Body of pancreas (tissue), 4 donors: ENCODE results near the gene FGF3.

Experiments used
- POLR2A ChIP-seq, 3 donors: fragments of 450-650 bp; IDR thresholded peaks; one replicate each; pipeline ENCODE4 v1.6.1; 2016; ENCODE audit warnings: antibody characterized with exemption in 3 of 3, mild to moderate bottlenecking in 2 of 3
- TF ChIP-seq, protein P1 (sequence below), 7 experiments: fragments of 450-650 bp in 4 of 7; fragments of 200-600 bp in 3 of 7; sonication (generic) in 3 of 7; IDR thresholded peaks; one replicate each; pipeline ENCODE4 v1.5.1; 2016 to 2019; ENCODE audit warnings: antibody characterized with exemption in 7 of 7

DNA sequence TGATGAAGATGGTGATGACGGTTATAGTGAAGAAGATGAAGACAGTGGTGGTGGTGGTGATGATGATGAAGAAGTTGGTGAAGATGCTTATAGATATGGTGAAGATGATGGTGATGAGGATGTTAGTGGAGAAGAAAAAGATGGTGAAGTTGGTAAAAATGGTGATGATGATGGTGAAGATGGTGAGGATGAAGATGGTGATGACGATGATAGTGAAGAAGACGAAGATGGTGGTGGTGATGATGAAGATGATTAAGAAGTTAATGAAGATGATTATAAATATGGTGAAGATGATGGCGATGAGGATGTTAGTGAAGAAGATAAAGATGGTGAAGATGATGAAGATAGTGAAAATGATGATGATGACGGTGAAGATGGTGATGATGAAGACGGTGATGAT, 25.2 kb upstream of the FGF3 start:
- TF ChIP-seq, protein P1, sequence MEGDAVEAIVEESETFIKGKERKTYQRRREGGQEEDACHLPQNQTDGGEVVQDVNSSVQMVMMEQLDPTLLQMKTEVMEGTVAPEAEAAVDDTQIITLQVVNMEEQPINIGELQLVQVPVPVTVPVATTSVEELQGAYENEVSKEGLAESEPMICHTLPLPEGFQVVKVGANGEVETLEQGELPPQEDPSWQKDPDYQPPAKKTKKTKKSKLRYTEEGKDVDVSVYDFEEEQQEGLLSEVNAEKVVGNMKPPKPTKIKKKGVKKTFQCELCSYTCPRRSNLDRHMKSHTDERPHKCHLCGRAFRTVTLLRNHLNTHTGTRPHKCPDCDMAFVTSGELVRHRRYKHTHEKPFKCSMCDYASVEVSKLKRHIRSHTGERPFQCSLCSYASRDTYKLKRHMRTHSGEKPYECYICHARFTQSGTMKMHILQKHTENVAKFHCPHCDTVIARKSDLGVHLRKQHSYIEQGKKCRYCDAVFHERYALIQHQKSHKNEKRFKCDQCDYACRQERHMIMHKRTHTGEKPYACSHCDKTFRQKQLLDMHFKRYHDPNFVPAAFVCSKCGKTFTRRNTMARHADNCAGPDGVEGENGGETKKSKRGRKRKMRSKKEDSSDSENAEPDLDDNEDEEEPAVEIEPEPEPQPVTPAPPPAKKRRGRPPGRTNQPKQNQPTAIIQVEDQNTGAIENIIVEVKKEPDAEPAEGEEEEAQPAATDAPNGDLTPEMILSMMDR (IDR thresholded peaks at IDR 0.05) = no peak
- no peak for TF ChIP-seq POLR2A (IDR thresholded peaks at IDR 0.05)
